NB4 (cell line): ENCODE data around the gene CACNG7.

Source experiments
- CTCF ChIP-seq: IDR thresholded peaks from one replicate; pipeline ENCODE4 v1.5.1; 2012; ENCODE audit warnings: low read depth, low read length
- POLR2A ChIP-seq: IDR thresholded peaks from 2 replicates; pipeline ENCODE4 v1.6.1; 2011; ENCODE audit warnings: mild to moderate bottlenecking; ENCODE audit not compliant: insufficient read length; ENCODE audit errors: extremely low read depth

GRCh38 chr19:53982611-53983010 is 73.5 kb downstream of the CACNG7 start:
- TF ChIP-seq POLR2A (no peak), CTCF (no peak)
